PC-9 (cell line): ENCODE measurements around the gene GON4L.

Experiments
- CTCF ChIP-seq: fragments of 200-600 bp; sonication (generic); conservative IDR thresholded peaks from 2 replicates; pipeline ENCODE4 v1.6.1; 2017; ENCODE audit warnings: mixed run types, antibody characterized with exemption, mild to moderate bottlenecking, moderate library complexity
- EZH2 ChIP-seq: fragments of 200-600 bp; sonication (generic); IDR thresholded peaks from 2 replicates; pipeline ENCODE4 v1.8.0; 2017; ENCODE audit warnings: antibody characterized with exemption, low read depth

GRCh38 chr1:155713075-155713474 is 143.9 kb downstream of the GON4L start:
- TF ChIP-seq CTCF (no peak), EZH2 (no peak)
